HepG2 (cell line): ENCODE data around the gene KRTAP26-1. TPM values are rescaled to one million over a fixed set of nuclear protein-coding genes. Genes with fewer than 3 reads are reported as not detected.

Source experiments
- ATAC-seq: fragments of 200-7000 bp; cut with Tn5 transposase; 3 replicates; pipeline ENCODE4 v1.9.1; 2020; ENCODE audit warnings: mild to moderate bottlenecking, moderate library complexity
- BruUV-seq: library from RNA; stranded (reverse); fragments of 400-500 nt; replicated peaks from 2 replicates; lab custom pipeline; 2021; lab: Mats Ljungman, UMichigan
- CTCF ChIA-PET: fragments of 300-600 bp; formaldehyde crosslinking; extraction: SDS; loops from one replicate; lab custom pipeline; 2021; ENCODE audit warnings: low total read pairs, inconsistent platforms, low intra/inter-chr PET ratio; lab: Yijun Ruan, JAX
- POLR2A ChIA-PET: fragments of 350-600 bp; sonication (Branson Sonifier 250); formaldehyde crosslinking; loops from one replicate; lab custom pipeline; 2020; ENCODE audit warnings: antibody characterized with exemption, inconsistent platforms; lab: Yijun Ruan, JAX
- DNase-seq: peaks from one replicate; pipeline ENCODE4 v3.0.0-alpha.2; 2015; ENCODE audit warnings: low spot score
- FAIRE-seq: peaks from 3 replicates; lab custom pipeline; 2011; peaks lifted over from hg19 to GRCh38; lab: Jason Lieb, UNC
- H2AFZ ChIP-seq: one replicate; pipeline ENCODE4 v1.6.1; 2011; ENCODE audit warnings: low read length, inconsistent platforms
- H3K27ac ChIP-seq: fragments of 300-600 bp; 3 replicates; pipeline ENCODE4 v1.8.0; 2011; ENCODE audit warnings: mixed run types, mild to moderate bottlenecking, mixed read lengths, low read length, inconsistent platforms; ENCODE audit not compliant: insufficient read depth; ENCODE audit errors: extremely low read length
- H3K27me3 ChIP-seq, 2 experiments: fragments of 200-600 bp in 1 of 2; 2 replicates in 1 of 2; 3 replicates in 1 of 2; pipeline versions ENCODE4 v1.6.0 to v1.8.0; 2011; ENCODE audit warnings: low read length in 2 of 2, mild to moderate bottlenecking in 2 of 2, moderate library complexity in 2 of 2, inconsistent platforms in 1 of 2; ENCODE audit not compliant: insufficient read depth in 2 of 2, control insufficient read depth in 1 of 2
- H3K36me3 ChIP-seq, 2 experiments: fragments of 200-600 bp in 1 of 2; replicated peaks in 1 of 2; 2 replicates in 1 of 2; 3 replicates in 1 of 2; pipeline versions ENCODE4 v1.5.1 to v1.8.0; 2011; ENCODE audit warnings: low read length in 2 of 2, inconsistent platforms in 1 of 2; ENCODE audit not compliant: insufficient read depth in 2 of 2, control insufficient read depth in 1 of 2
- H3K4me1 ChIP-seq: 2 replicates; pipeline ENCODE4 v1.5.1; 2012; ENCODE audit warnings: low read length, inconsistent platforms; ENCODE audit not compliant: insufficient read depth
- H3K4me2 ChIP-seq: 2 replicates; pipeline ENCODE4 v1.6.0; 2011; ENCODE audit warnings: low read depth, low read length, inconsistent platforms
- H3K4me3 ChIP-seq, 3 experiments: fragments of 200-600 bp in 1 of 3; sonication (generic), shearing (Covaris generic) in 1 of 3; replicated peaks in 1 of 3; 2 replicates each; pipeline ENCODE4 v1.5.1; 2011 to 2016; ENCODE audit warnings: low read length in 3 of 3, inconsistent platforms in 2 of 3, low read depth in 2 of 3, mild to moderate bottlenecking in 2 of 3, control low read depth in 1 of 3, mixed read lengths in 1 of 3; ENCODE audit not compliant: insufficient read depth in 1 of 3
- H3K79me2 ChIP-seq: one replicate; pipeline ENCODE4 v1.6.1; 2011; ENCODE audit warnings: low read length, inconsistent platforms; ENCODE audit not compliant: insufficient read depth
- H3K9ac ChIP-seq: 2 replicates; pipeline ENCODE4 v1.6.0; 2011; ENCODE audit warnings: mild to moderate bottlenecking, low read depth, low read length, inconsistent platforms; ENCODE audit not compliant: insufficient read depth
- H3K9me3 ChIP-seq: 2 replicates; pipeline ENCODE4 v1.5.1; 2012; ENCODE audit warnings: mild to moderate bottlenecking, low read length
- H4K20me1 ChIP-seq: 2 replicates; pipeline ENCODE4 v1.6.0; 2011; ENCODE audit warnings: inconsistent platforms, mild to moderate bottlenecking, low read length, moderate library complexity; ENCODE audit not compliant: insufficient read depth
- EED ChIP-seq: sonication (generic); formaldehyde crosslinking; IDR thresholded peaks from 2 replicates; pipeline ENCODE4 v1.5.0; 2020; ENCODE audit warnings: mild to moderate bottlenecking, missing genetic modification reagents
- ELF4 ChIP-seq: sonication (generic); formaldehyde crosslinking; IDR thresholded peaks from 2 replicates; pipeline ENCODE4 v1.5.0; 2020; ENCODE audit warnings: missing genetic modification reagents, mild to moderate bottlenecking, moderate library complexity, borderline replicate concordance
- ERF ChIP-seq: IDR thresholded peaks from 2 replicates; pipeline ENCODE4 v1.6.1; 2018; ENCODE audit warnings: missing biosample characterization, missing genetic modification reagents
- FOXP1 ChIP-seq, 2 experiments: fragments of 450-650 bp in 1 of 2; IDR thresholded peaks; 2 replicates each; pipeline ENCODE4 v1.6.1; 2017 to 2018; ENCODE audit warnings: antibody characterized with exemption in 1 of 2
- HDAC6 ChIP-seq: fragments of 200-600 bp; sonication (generic); IDR thresholded peaks from 2 replicates; pipeline ENCODE4 v1.7.0; 2017; ENCODE audit warnings: mild to moderate bottlenecking, antibody characterized with exemption, low read length, low read depth
- HOXA9 ChIP-seq: sonication (generic); formaldehyde crosslinking; IDR thresholded peaks from 2 replicates; pipeline ENCODE4 v1.8.1; 2022; ENCODE audit warnings: missing genetic modification reagents, mild to moderate bottlenecking, moderate library complexity, borderline replicate concordance
- ISL2 ChIP-seq: sonication (generic); formaldehyde crosslinking; IDR thresholded peaks from 2 replicates; pipeline ENCODE4 v1.5.0; 2020; ENCODE audit warnings: missing genetic modification reagents
- JUNB ChIP-seq: sonication (generic); formaldehyde crosslinking; IDR thresholded peaks from 2 replicates; pipeline ENCODE4 v1.8.0; 2022; ENCODE audit warnings: missing genetic modification reagents, mild to moderate bottlenecking, borderline replicate concordance
- ZNF264 ChIP-seq: sonication (generic); formaldehyde crosslinking; IDR thresholded peaks from 2 replicates; pipeline ENCODE4 v1.4.0; 2020; ENCODE audit warnings: missing genetic modification reagents
- ZNF329 ChIP-seq: sonication (generic); formaldehyde crosslinking; IDR thresholded peaks from 2 replicates; pipeline ENCODE4 v1.9.0; 2021; ENCODE audit warnings: low read depth, mild to moderate bottlenecking, missing genetic modification reagents
- ZNF354B ChIP-seq: sonication (generic); formaldehyde crosslinking; IDR thresholded peaks from 2 replicates; pipeline ENCODE4 v1.8.0; 2022; ENCODE audit warnings: mild to moderate bottlenecking, missing genetic modification reagents
- ZNF367 ChIP-seq: sonication (generic); formaldehyde crosslinking; IDR thresholded peaks from 2 replicates; pipeline ENCODE4 v1.4.0; 2020; ENCODE audit warnings: missing genetic modification reagents, borderline replicate concordance
- ZNF446 ChIP-seq: sonication (generic); formaldehyde crosslinking; IDR thresholded peaks from 2 replicates; pipeline ENCODE4 v1.5.0; 2020; ENCODE audit warnings: mild to moderate bottlenecking, missing genetic modification reagents
- ZNF451 ChIP-seq: sonication (generic); formaldehyde crosslinking; IDR thresholded peaks from 2 replicates; pipeline ENCODE4 v1.5.0; 2020; ENCODE audit warnings: mild to moderate bottlenecking, missing genetic modification reagents
- ZNF570 ChIP-seq: sonication (generic); formaldehyde crosslinking; IDR thresholded peaks from 2 replicates; pipeline ENCODE4 v1.4.0; 2020; ENCODE audit warnings: mild to moderate bottlenecking, missing genetic modification reagents, borderline replicate concordance
- WGBS: methylation state at CpG from one replicate; pipeline ENCODE4 v1.1.6; 2017; ENCODE audit warnings: low lambda C conversion rate; 5-methylcytosine and 5-hydroxymethylcytosine counted together
- in situ Hi-C: cut with HindIII; loops from 2 replicates; pipeline ENCODE4 v1.10.0; 2017; ENCODE audit warnings: low pct_unique_long_range_greater_than_20kb; ENCODE audit not compliant: extremely low pct_ligation_motif_present
- intact Hi-C: fragments of 100-400 bp; cut with micrococcal nuclease; formaldehyde crosslinking; loops from one replicate; pipeline ENCODE4 v1.10.0; 2022; ENCODE audit not compliant: unreplicated experiment
- polyA plus RNA-seq, 8 experiments: library from polyadenylated mRNA; depleted of rRNA in 3 of 8; stranded (reverse) in 7 of 8; unstranded in 1 of 8; fragments of >200 nt; fragmentation: Illumina TruSeq in 4 of 8; extraction: Trizol in 4 of 8; gene quantifications; 2 replicates each; pipeline versions ENCODE4 v1.2.1 to v1.2.3, GENCODE V29; 2011 to 2016; ENCODE audit warnings: low read depth in 4 of 8, missing spikeins in 1 of 8, mixed read lengths in 1 of 8; ENCODE audit not compliant: insufficient read depth in 1 of 8
- total RNA-seq, 5 experiments: library from RNA; depleted of rRNA; stranded (reverse); fragments of >200 nt; fragmentation: Illumina TruSeq; extraction: Trizol; gene quantifications; 2 replicates each; pipeline ENCODE4 v1.2.3, GENCODE V29; 2016; ENCODE audit warnings: low read depth in 1 of 5
- TF ChIP-seq, protein P1 (sequence below): sonication (generic); formaldehyde crosslinking; IDR thresholded peaks from 2 replicates; pipeline ENCODE4 v1.9.0; 2021; ENCODE audit warnings: missing genetic modification reagents, borderline replicate concordance
- TF ChIP-seq, protein P2 (sequence below): sonication (generic); formaldehyde crosslinking; IDR thresholded peaks from 2 replicates; pipeline ENCODE4 v1.4.0; 2020; ENCODE audit warnings: missing genetic modification reagents, mild to moderate bottlenecking, borderline replicate concordance
- TF ChIP-seq, protein P3 (sequence below): IDR thresholded peaks from 2 replicates; pipeline ENCODE4 v1.6.1; 2016; ENCODE audit warnings: missing genetic modification reagents, missing compliant biosample characterization

Gene KRTAP26-1
- total and polyA plus RNA-seq, 2 of the 13 experiments (the other 11 are each of a cell fraction or from before 2014, with no cell fraction given) = not detected

DNA sequence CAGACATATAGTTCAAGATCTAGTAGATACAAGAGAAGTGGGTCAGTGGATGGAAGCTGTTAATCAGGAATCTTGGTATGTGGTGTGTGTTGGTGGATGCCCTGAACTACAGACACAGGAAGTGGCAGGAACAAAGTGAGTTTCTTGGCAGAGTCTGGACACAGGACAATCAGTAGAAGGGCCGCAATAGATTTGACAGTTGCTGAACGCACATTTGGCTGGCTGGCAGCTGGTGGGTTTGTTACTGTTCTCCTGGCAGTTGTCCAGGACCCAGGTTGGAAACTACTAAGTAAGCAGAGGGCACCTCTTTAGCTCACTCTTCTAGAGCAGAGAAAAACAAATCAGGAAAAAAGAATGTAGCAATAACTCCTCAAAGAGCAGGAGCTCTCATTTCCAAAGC is 13.2 kb downstream of the KRTAP26-1 start:
- Histone ChIP-seq H3K4me1 (no peaks in the 10 kb centered on the region), H3K79me2 (no peaks in the 10 kb centered on the region), H3K9me3 (peaks cover 82% of the 10 kb centered on the region), H4K20me1 (no peaks in the 10 kb centered on the region), H3K4me2 (no peak overlapping the region), H3K27ac (no peak overlapping the region), H3K27me3 (no peaks in the 10 kb centered on the region), H2AFZ (no peak overlapping the region), H3K4me3 (no peak overlapping the region), H3K9ac (no peak overlapping the region), H3K36me3 (no peaks in the 10 kb centered on the region)
- POLR2A ChIA-PET = no interaction called here
- no peak for ATAC-seq
- intact Hi-C loops = no loop called here
- CTCF ChIA-PET = no interaction called here
- BruUV-seq = no TSS peak
- WGBS = 34% methylated on average over 2 of the region's 2 CpGs
- in situ Hi-C loops = no loop called here
- no peak for DNase-seq
- FAIRE-seq = no peak
- TF ChIP-seq ISL2 (CRISPR knock-in tag) = no peak
- TF ChIP-seq ZNF329 (CRISPR knock-in tag) = no peak
- TF ChIP-seq ZNF446 = no peak
- no peak for TF ChIP-seq JUNB (CRISPR knock-in tag)
- no peak for TF ChIP-seq ZNF367 (CRISPR knock-in tag)
- no peak for TF ChIP-seq ZNF264 (CRISPR knock-in tag)
- TF ChIP-seq ELF4 = no peak
- TF ChIP-seq FOXP1 (IDR thresholded peaks at IDR 0.05) = no peak
- TF ChIP-seq FOXP1 (CRISPR knock-in tag; IDR thresholded peaks at IDR 0.05) = no peak
- TF ChIP-seq, protein P1, sequence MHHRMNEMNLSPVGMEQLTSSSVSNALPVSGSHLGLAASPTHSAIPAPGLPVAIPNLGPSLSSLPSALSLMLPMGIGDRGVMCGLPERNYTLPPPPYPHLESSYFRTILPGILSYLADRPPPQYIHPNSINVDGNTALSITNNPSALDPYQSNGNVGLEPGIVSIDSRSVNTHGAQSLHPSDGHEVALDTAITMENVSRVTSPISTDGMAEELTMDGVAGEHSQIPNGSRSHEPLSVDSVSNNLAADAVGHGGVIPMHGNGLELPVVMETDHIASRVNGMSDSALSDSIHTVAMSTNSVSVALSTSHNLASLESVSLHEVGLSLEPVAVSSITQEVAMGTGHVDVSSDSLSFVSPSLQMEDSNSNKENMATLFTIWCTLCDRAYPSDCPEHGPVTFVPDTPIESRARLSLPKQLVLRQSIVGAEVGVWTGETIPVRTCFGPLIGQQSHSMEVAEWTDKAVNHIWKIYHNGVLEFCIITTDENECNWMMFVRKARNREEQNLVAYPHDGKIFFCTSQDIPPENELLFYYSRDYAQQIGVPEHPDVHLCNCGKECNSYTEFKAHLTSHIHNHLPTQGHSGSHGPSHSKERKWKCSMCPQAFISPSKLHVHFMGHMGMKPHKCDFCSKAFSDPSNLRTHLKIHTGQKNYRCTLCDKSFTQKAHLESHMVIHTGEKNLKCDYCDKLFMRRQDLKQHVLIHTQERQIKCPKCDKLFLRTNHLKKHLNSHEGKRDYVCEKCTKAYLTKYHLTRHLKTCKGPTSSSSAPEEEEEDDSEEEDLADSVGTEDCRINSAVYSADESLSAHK (CRISPR knock-in tag) = no peak
- no peak for TF ChIP-seq ERF (CRISPR knock-in tag)
- TF ChIP-seq, protein P2, sequence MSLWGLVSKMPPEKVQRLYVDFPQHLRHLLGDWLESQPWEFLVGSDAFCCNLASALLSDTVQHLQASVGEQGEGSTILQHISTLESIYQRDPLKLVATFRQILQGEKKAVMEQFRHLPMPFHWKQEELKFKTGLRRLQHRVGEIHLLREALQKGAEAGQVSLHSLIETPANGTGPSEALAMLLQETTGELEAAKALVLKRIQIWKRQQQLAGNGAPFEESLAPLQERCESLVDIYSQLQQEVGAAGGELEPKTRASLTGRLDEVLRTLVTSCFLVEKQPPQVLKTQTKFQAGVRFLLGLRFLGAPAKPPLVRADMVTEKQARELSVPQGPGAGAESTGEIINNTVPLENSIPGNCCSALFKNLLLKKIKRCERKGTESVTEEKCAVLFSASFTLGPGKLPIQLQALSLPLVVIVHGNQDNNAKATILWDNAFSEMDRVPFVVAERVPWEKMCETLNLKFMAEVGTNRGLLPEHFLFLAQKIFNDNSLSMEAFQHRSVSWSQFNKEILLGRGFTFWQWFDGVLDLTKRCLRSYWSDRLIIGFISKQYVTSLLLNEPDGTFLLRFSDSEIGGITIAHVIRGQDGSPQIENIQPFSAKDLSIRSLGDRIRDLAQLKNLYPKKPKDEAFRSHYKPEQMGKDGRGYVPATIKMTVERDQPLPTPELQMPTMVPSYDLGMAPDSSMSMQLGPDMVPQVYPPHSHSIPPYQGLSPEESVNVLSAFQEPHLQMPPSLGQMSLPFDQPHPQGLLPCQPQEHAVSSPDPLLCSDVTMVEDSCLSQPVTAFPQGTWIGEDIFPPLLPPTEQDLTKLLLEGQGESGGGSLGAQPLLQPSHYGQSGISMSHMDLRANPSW (CRISPR knock-in tag) = no peak
- no peak for TF ChIP-seq EED (CRISPR knock-in tag)
- TF ChIP-seq ZNF570 = no peak
- TF ChIP-seq, protein P3, sequence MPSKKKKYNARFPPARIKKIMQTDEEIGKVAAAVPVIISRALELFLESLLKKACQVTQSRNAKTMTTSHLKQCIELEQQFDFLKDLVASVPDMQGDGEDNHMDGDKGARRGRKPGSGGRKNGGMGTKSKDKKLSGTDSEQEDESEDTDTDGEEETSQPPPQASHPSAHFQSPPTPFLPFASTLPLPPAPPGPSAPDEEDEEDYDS = no peak
- no peak for TF ChIP-seq ZNF354B (CRISPR knock-in tag)
- TF ChIP-seq ZNF451 = no peak
- TF ChIP-seq HDAC6 = no peak
- TF ChIP-seq HOXA9 (CRISPR knock-in tag) = no peak
